Measurements from ENCODE around the gene PDGFRB.

The PDGFRB gene

DNA sequence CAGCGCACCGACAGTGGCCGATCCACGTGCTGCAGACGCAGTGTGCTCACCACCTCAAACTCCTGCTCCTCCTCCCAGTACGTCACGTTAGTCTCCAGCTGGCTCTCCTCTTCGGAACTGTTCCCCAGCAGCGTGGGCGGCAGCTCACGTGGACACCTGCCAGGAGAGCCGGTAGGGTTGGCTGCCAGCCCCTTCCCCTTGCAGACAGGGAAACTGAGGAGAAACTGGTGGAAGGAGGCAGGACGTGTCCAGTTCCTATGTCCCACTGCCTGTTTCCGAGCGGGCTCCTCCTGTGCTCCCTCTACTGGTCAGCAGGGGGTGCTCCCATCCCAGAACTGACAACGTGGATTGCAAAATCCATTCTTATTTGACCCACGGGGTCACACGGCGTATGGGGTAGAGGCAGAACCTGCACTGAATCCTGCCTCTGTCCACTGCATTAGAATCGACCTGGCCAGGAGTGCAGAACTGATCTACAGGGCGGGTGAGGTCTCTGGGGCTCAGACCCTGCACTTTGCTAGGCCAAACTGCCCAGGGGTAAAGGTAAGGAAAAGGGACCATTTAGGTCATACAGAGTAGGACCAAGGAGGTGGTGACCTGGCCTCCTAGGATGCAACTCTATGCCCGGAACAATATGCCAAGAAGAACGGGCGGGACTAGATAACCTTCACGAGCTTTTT lies 25.7 kb downstream of the PDGFRB start:
- peak; percentile 60 for DNase-seq (ENCODE audit: low spot score)

DNA sequence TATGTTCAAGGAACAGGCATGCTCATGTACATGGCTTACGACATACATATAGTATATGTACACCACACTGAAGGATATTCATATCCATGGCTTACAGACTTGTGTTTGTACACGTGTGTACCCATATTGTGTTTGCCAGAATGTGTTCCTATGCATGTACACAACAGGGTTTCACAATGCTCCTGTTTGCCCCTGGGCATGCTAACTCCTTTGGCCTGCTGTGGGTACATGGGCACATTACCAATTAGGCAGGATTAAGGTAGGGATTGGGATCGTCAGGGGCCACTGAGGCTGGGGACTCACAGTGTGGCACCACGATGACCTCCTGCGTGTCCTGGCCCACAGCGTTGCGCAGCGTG lies 26.2 kb downstream of the PDGFRB start:
- no peak for DNase-seq (ENCODE audit: low spot score)

DNA sequence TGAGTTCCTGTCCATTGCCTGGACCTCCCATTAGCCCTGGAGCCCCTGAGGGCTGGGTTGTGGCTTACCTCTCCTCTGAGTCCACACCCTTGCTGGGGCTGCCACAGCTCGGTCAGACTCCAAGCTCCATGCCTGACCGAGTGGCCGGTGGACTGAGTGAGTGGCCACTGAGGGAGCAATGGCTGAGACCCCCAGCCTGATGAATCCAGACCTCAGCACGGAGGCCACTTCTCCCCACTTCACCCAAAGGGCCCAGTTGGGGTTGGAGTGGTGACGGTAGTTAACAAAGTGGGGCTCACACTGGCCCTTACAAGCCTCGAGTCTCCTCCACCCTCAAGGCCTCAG lies 28.8 kb downstream of the PDGFRB start:
- no peak for DNase-seq (ENCODE audit: low spot score)

DNA sequence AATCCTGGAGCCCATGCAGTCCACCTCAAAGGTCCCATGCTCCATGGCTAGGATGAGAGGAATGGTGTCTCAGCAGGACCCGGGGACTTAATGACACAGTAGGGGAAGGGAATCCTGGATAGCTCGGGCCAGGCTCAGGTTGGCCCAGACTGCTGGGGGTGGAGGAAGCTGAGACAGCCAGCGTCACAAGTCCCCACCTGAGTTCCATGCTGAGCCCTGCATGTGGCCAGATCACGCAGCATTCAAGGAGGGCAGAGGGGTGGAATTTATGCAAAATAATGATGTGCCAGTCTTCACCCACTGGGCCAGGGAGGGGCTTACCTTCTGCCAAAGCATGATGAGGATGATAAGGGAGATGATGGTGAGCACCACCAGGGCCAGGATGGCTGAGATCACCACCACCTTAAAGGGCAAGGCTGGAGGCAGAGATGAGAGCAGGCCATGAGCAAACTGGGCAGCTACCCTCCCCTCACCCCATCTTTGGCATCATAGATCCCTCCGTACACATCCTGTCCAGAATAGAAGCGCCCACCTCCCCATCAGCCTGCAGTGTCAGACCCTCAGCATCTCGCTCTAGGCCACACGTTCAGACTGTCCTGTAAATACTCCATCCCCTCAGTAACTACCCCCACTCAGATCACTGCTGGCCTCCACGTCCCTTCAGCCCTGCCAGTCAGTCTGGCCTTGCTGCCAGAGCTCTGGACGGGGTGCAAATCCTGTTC lies 29.3 kb downstream of the PDGFRB start:
- no peak for DNase-seq (ENCODE audit: low spot score)

DNA sequence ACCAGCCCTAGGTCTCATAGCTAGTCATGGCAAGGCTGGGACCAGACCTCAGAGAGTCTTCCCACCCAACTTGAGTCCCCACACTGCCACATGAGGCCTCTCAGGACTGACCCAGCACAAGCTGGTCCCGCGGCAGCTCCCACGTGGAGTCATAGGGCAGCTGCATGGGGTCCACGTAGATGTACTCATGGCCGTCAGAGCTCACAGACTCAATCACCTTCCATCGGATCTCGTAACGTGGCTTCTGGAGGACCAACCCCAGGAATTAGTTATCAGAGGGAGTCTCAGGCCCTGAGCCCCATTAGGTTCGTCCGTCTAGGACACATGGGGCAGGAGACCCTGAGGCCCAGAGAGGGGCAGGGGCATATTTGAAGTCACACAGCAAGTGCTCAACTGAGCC lies 30.3 kb downstream of the PDGFRB start:
- no peak for DNase-seq (ENCODE audit: low spot score)

DNA sequence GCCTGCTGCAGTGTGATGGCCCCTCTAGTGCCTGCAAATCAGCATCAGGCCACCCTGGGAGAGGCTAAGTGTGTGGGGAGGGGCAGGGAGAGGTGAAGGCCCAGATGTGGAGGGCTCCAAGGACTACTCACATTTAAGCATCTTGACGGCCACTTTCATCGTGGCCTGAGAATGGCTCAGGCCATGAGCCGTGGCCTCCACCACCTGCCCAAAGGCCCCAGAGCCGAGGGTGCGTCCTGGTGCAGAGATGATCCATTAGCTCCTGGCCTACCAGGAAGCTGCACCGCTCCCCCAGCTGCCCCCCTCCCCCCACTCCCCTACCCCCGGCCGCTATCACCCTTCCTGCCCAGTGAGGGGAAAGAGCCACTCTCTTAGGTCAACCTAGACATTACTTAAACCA lies 31.0 kb downstream of the PDGFRB start:
- DNase-seq (ENCODE audit: low spot score): no peak

DNA sequence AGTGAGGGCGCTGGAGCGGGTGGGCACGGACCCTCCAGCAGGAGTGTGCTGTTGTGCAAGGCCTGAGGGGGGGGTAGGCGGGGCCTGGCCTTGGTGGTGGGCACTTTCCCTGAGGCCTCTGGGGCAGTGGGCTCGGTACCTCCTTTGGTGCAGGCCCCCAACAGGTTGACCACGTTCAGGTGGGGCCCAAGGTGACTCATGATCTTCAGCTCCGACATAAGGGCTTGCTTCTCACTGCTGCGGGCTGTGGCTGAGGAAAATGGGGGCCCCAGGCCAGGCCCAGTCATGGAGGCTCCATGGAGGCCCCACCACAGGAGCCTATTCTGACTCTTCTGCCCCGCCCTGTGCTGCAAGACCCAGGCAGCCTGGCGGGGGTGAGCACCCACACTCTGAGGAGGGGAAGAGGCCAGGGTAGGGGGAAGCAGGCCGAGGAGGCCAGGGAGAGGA lies 31.5 kb downstream of the PDGFRB start:
- DNase-seq (ENCODE audit: low spot score): no peak

DNA sequence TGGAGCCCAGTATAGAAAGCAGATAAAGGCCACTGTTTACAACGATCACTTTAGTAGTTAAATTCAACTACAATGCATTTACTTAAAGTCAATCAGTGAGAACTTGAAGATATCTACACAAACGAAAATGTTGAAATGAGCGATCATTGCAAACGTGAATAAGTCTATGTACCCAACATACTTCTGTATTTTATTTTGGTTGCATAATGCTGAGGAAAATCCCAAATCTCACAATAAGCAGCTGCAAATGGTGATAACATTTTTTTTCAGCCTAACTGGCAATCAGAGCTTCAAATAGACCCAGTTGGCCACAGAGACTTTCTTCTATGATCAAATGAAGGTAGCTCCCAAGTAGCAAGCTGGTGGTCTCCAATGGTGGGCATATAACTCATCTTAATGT lies 32.1 kb downstream of the PDGFRB start:
- no peak for DNase-seq (ENCODE audit: low spot score)

DNA sequence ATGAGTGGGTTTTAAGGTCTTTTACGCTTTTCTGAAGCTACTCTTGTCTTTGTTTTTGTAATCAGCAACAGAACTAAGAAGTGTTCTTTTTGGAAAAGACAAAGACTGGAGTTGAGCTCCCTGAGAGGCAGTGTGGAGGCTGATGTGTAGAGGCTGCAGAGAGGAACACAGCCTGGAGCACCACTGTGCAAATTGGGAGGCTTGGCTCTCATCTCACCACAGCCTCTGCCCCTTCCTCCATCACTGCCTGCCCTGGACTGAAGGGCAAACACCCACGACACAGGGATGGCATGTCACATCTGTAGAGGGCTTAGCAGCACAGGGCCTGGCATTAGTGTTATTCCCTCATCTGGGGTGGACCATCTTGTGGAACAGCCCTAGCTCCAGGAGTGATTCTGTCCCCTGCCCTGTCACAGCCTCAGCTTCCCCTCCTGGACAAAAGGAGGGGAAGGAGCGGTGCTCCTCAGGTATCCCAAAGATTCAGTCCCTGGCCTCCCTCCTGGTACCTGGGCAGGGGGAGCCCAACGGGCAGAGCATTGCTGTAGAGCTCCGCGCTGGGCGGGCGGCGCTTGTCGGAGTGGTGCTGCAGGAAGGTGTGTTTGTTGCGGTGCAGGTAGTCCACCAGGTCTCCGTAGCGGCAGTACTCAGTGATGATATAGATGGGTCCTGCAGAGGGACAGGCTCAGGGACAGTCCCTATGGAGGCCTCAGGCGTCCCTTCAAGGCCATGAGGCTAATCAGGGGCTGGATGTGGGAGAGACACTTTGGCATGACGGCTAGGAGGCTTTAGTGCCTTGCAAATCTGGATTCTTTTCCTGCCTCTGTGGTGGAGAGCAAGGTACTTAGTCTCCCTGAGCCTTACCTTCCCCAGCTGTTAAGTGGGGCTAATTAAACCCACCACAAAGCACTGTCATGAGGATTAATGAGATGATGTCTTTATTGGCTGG lies 32.8 kb downstream of the PDGFRB start:
- DNase-seq (ENCODE audit: low spot score): no peak

DNA sequence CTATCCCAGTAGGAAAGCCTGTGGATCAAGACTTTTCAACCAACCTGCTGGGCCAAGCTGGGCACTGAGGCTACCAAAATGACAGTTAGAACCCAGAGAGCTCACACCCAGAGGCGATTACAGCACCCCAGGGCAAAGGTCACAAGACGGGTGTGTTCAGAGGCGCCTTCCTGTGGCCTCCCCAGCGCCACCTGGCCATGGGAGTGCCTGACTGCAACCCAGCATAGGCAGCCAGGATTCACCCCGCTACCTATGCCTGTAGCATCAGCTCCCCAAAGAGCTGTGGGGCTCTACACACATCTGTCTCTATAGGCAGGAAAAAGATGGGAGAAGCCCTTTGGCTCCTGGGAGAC lies 33.5 kb downstream of the PDGFRB start:
- peak; percentile 51 for DNase-seq (ENCODE audit: low spot score)

DNA sequence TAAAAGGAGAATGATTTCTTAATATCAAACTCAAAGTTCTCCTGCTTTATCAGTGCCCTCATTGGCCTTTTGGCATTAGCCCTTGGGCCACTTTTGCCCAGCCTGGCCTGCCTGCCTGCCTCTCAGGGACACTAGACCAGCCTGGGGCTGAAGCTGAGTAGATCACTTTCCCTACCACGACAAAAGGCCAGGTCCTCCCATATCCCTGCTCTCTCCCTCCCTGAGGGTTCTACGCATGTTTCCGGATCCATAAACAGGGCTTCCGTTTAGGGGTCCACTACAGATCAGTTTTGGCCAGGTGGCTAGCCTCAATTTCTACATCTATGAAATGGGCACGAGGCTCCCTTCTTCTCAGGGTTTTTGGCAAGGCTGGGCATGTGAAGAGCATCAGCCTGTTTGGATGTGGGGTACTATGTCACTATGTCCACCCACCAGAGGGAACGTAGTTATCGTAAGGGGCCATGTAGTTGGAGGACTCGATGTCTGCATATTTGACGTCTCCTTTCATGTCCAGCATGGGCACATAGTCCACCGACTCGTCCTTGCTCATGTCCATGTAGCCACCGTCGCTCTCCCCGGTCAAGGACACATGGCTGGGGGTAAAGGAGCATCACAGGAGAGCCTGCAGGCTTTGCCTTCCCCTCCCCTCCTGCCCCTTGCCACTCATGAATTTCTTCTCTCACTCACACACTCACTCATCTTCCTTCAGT lies 34.0 kb downstream of the PDGFRB start:
- no peak for DNase-seq (ENCODE audit: low spot score)

DNA sequence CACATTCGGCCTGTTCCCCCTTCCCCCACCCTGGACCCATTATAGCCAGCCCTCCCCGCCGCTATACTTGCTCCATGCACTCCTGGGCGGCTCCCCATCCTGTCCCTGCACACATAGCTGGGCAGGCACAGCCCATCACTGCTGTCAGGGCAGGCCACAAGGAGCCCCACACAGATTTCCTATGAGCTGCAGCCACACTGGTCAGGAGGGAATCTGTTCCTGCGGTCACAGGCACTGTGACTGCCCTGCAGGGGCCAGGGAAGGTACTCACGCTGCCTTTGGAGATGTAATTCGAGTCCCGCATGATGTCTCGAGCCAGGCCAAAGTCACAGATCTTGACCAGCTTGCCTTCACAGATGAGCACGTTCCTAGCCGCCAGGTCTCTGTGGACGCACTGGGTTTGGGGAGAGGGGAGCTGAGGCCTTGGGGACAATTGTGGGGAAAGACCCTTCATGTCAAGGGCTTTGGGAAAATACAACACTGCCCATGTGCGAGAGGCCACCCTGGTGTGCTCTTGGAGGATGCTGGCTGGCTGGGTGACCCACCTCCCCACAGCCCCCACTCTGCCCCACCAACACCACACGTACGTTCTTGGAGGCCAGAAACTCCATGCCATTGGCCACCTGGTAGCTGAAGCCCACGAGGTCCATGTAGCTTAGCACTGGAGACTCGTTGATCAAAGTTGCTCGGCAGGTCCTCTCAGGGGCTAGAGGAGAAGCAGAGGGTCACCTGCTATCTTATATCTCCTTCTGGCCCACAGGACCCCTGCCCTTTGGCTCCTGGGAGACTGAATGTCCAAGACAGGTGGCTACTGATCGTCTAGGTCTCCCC lies 34.8 kb downstream of the PDGFRB start:
- no peak for DNase-seq (ENCODE audit: low spot score)

DNA sequence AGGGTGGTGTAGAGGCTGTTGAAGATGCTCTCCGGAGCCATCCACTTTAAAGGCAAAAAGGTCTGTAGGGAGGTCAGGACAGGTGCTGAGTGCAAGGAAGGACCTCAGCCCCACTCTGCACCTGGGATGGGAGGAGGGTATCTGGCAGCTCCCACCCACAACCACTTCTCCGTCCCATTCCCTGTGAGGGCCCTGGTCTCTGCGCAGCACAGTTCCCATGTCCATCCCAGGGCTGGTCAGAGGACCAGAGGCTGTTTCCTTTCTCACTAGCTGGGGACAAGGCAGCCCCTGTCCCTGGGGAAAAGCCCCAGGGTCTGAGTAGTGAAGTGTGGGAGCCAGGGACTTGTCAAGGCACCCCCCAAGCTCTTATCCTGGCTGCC lies 35.6 kb downstream of the PDGFRB start:
- DNase-seq (ENCODE audit: low spot score): no peak

DNA sequence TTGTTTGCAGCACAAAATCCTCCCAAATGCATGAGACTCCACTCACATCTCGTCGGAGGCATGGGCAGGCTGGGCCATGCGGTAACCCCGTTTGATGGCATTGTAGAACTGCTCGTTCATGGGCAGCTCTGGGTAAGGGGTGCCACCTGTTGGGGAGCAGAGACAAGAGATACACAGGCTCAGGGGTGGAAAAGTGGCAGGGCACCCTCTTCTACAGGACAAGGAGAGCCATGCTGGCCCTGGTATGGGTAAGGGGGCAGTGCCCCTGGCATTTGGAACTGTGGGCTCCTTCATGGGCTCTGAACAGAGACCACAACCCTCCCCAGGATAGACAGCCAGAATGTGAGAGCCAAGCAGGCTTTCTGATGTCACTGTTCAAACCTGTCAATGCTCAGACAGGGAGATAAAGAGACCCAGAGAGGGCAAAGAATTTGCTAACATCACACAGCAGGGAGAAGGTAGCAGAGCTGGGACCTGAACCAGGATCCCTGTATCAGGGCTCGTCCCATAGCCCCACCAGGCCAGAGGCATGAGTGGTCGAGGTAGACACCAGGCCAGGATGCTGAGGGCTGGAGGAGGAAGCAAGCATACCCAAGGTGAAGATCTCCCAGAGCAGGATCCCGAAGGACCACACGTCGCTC lies 36.1 kb downstream of the PDGFRB start:
- no peak for DNase-seq (ENCODE audit: low spot score)

DNA sequence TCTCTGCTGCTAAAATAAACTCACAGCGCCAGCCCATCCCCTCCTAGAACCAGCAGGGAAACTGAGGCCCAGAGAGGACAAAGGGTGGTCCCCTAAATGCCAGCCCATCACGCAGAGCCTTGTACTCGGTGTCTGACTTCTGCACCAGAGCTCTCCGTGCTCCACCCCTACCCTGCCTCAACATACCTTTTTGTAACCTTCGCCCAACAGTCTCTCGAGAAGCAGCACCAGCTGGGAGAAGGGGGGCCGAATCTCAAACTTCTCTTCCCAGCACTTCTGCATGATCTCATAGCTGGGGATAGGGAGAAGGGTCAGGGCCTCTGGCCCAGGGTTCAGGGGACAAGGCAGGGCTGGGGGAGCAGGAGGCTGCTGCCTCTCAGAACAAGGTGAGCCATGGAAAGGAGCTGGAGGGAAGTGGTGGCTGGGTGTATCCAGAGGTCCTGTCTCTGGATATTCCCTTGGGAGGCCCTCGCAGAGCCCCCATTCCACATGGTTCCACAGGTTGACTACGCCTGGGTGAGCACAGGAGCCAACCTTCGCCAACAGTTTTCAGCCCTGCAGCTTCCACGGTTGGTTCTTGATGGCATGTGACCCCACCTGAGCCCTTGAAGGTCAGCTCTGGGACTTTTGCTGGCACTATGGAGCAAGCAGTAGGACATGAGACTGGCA lies 37.0 kb downstream of the PDGFRB start:
- no peak for DNase-seq (ENCODE audit: low spot score)

DNA sequence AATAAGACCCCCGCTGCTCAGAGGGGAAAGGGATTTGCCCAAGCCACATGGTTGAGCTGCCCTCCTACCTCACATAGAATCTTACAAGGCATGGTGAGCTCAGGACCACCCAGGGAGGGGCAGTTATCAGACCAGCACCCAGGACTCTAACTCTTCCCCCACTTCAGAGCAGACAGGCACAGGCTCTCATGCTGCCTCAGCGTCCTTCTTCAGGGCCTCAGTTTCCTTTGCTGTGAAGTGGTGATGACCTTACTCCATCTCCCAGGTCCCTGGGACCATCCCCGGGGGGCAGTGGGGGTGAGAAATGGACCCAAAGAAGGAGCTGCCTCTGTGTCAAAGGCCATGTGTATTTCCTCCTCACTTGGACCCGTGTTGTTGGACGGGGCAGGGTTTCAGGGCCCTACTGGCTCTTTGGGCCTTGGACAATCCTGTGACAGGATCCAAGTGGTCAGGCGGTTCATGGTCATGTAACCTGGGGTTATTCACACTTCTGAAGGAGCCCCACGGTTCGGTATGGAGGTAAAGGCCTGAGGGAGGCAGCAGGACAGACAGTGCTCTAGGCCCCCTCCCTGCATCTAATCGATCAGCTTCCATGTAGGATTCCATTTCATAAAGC lies 37.6 kb downstream of the PDGFRB start:
- DNase-seq (ENCODE audit: low spot score): no peak

DNA sequence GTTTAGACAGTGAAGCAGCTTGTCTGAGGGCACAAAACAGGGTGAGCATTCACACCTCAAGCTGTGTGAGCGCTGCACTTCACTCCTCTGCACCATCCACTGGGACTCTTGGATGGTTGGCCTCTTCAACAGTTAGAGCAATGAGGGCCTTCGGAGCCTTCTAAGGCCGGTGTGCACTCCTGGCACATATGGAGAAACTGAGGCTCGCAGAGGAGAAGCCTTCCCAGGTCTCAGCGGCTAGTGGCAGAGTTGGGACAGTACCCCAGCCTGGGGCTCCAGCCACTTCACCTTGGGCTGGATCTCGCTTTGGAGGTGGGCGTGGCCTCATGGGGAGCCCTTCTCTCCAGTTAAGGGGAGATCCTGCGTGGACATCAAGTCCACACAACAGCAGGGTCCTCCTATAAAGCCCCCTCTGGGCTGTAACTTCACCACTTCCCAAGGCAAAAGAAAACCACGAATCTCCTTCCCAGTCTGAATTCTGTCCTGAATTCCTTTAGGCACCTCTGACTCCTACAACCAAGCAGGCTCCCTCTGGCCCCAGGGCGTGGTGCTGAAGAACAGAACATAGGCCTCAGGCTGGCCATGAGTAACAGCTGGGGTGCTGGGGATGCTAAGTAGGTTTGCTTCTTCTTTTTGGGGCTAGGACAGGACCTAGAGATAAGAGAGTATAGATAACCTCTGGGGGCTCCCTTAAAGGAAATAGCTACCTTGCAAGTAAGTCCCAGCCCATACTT lies 38.8 kb downstream of the PDGFRB start:
- no peak for DNase-seq (ENCODE audit: low spot score)

DNA sequence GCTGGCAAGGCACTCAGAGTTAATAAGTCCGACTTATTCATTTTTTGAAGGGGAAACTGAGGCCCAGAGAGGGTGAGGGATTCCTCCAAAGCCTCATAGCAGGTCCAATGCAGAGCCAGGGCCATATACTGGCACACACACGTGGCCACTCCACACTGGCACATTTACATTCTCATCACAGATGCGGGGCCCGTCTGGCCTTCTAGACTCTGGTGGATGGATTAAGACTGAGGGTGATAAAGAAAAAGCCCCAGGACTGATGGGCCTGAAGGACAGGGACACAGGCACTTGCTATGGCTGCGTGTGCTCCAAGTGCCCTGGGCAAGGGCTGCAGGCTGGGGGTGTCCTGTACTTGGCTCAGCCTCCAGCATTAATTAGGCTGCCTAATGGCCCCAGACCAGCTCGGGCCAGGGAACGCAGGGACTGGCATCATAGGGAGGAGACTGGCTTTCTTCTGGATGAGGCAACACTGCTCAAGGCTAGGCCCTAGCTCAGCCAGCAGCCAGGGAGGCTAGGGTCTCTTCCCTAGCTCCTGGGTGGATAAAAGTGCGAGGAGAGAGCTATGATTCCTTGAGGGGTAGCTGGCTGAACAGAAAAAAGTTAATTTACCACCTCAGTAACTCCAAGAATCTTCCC lies 40.8 kb downstream of the PDGFRB start:
- DNase-seq (ENCODE audit: low spot score): no peak

DNA sequence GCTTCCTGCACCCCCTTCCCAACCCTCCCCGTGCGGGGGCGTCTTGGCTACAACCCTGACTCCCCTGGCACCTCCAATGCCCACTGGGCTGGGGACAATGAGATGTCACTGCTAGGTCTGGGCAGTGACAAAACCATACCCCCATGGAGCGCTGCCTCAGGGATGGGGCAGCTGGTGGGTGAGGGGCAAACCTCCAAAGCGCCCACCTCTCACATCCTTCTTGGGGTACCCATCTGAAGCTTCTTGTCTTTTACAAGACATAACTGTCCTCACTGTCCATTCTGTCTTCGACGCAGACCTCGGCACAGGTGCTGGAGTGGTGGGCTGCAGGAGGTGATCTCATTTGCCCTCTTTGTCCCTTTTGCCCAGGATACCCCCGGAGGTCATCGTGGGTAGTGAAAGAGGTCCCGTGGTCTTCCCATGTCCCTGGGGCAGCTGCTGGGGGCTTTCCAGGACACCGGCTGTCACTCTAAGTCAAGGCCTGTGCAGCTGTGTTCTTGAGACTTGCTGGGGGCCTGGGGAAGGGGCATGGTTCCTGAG lies 41.5 kb downstream of the PDGFRB start:
- DNase-seq (ENCODE audit: low spot score): no peak

Data from activated CD4-positive, alpha-beta T cell treated with anti-CD3 and anti-CD28 coated beads, Interleukin-2, Interleukin-4, amounts not matched to agents 100 ng/mL and 50 ng/mL, durations not matched to agents 16 hours and 8 hours (primary cell).